ENCODE results near the gene AP5B1.

DNA sequence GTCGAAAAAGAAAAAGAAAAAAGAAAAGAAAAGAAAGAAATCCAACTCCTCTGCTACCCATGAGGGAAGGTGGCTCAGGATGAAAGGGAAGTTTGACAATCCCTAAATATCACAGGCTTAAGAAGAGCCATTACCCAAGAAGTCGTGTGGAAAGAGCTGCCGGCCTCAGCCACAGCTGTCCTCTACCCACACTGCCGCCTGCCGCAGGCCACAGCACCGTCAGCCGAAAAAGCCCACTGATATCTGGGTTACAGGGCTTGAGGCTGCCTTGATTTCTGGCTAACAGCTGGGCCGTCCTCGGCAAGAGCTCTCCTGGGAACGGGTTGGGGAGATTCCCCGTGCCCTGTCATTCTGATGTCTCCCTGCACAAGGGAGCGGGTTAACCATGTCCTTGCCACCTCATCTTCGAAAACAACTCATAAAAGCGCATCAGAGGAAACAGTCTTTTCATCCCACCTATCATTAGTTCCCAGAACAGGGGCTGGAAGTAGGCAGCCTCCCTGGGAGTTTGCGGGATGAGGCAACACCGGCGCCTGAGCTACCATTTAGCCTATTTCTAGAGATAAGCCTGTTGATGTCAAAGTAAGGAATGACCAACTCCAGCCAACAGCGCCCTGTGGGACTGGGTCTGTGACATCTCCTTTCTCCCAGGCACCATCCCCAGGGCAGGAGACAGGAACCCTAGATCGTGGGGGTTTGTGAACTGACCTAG lies 31.1 kb upstream of the AP5B1 start:
- TF ChIP-seq SP2 (IDR thresholded peaks at IDR 0.05; ENCODE audit: low read length), result no peak
- TF ChIP-seq, protein P1, sequence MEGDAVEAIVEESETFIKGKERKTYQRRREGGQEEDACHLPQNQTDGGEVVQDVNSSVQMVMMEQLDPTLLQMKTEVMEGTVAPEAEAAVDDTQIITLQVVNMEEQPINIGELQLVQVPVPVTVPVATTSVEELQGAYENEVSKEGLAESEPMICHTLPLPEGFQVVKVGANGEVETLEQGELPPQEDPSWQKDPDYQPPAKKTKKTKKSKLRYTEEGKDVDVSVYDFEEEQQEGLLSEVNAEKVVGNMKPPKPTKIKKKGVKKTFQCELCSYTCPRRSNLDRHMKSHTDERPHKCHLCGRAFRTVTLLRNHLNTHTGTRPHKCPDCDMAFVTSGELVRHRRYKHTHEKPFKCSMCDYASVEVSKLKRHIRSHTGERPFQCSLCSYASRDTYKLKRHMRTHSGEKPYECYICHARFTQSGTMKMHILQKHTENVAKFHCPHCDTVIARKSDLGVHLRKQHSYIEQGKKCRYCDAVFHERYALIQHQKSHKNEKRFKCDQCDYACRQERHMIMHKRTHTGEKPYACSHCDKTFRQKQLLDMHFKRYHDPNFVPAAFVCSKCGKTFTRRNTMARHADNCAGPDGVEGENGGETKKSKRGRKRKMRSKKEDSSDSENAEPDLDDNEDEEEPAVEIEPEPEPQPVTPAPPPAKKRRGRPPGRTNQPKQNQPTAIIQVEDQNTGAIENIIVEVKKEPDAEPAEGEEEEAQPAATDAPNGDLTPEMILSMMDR (IDR thresholded peaks at IDR 0.05; ENCODE audit: control extremely low read depth in 1 of 3, insufficient read depth in 1 of 3, low read depth in 1 of 3, low read length in 3 of 3), result no peak
- no peak for TF ChIP-seq EP300 (IDR thresholded peaks at IDR 0.05; ENCODE audit: borderline replicate concordance in 1 of 2, low read depth in 2 of 2, low read length in 2 of 2)
- TF ChIP-seq BACH1 (IDR thresholded peaks at IDR 0.05; ENCODE audit: low read length), result no peak
